ENCODE results near the gene PRR23A. TPM values are rescaled to one million over a fixed set of nuclear protein-coding genes. Genes with fewer than 3 reads are reported as not detected.

The PRR23A gene
- total and polyA plus RNA-seq, 2 donors (not counting 1 experiment from before 2014, with no cell fraction given): not detected

DNA sequence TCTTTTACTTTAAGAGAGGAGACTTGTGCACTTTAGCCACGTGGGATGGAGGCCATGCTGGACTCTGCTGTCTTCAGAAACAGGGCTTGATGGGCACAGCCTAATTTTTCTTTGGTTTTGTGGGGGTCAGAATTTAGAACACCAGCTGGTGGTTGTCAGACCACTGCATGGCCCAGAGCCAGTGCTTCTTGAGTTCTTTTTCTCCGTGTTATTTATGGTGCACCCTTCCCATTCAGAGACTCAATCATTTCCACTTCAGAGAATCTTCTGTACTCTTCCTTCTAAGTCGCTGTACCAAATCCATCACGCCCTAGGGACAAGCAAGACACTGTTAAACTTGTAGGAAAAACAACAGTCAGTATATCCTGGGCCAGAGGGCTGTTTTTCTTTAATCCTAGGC lies 20.1 kb downstream of the PRR23A start:
- Histone ChIP-seq H3K36me3 (ENCODE audit: control insufficient read depth, insufficient read depth, low read length) (no peaks in the 10 kb centered on the region), H3K4me1 (ENCODE audit: control insufficient read depth, extremely low read depth, insufficient read depth, low read length) (no peaks in the 10 kb centered on the region), H3K9ac (ENCODE audit: insufficient read depth, low read length) (no peak overlapping the region), H3K9me3 (ENCODE audit: control insufficient read depth, insufficient read depth, low read depth, low read length) (no peaks in the 10 kb centered on the region), H3K4me2 (ENCODE audit: extremely low read depth, insufficient read depth, low read length) (no peak overlapping the region), H2AFZ (ENCODE audit: low read length) (no peak overlapping the region), H4K20me1 (ENCODE audit: control insufficient read depth, extremely low read depth, insufficient read depth, low read length) (no peaks in the 10 kb centered on the region), H3K79me2 (ENCODE audit: control insufficient read depth, insufficient read depth, low read length) (no peaks in the 10 kb centered on the region), H3K27ac (ENCODE audit: insufficient read depth, low read length) (no peak overlapping the region), H3K4me3 (replicated peaks in 1 of 4; ENCODE audit: control extremely low read depth in 1 of 4, insufficient read depth in 1 of 4, low read depth in 3 of 4, low read length in 4 of 4) (no peak overlapping the region), H3K27me3 (ENCODE audit: control insufficient read depth, insufficient read depth, low read length) (peaks cover 6% of the 10 kb centered on the region)
- no peak for DNase-seq (ENCODE audit: low read depth in 2 of 2)
- no peak for TF ChIP-seq EZH2 (IDR thresholded peaks at IDR 0.05; ENCODE audit: low read length, missing control alignments)
- TF ChIP-seq, protein P1, sequence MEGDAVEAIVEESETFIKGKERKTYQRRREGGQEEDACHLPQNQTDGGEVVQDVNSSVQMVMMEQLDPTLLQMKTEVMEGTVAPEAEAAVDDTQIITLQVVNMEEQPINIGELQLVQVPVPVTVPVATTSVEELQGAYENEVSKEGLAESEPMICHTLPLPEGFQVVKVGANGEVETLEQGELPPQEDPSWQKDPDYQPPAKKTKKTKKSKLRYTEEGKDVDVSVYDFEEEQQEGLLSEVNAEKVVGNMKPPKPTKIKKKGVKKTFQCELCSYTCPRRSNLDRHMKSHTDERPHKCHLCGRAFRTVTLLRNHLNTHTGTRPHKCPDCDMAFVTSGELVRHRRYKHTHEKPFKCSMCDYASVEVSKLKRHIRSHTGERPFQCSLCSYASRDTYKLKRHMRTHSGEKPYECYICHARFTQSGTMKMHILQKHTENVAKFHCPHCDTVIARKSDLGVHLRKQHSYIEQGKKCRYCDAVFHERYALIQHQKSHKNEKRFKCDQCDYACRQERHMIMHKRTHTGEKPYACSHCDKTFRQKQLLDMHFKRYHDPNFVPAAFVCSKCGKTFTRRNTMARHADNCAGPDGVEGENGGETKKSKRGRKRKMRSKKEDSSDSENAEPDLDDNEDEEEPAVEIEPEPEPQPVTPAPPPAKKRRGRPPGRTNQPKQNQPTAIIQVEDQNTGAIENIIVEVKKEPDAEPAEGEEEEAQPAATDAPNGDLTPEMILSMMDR (conservative IDR thresholded peaks at IDR 0.05 in 1 of 2, IDR thresholded peaks at IDR 0.05 in 1 of 2; ENCODE audit: low read depth in 1 of 2, low read length in 2 of 2): no peak

DNA sequence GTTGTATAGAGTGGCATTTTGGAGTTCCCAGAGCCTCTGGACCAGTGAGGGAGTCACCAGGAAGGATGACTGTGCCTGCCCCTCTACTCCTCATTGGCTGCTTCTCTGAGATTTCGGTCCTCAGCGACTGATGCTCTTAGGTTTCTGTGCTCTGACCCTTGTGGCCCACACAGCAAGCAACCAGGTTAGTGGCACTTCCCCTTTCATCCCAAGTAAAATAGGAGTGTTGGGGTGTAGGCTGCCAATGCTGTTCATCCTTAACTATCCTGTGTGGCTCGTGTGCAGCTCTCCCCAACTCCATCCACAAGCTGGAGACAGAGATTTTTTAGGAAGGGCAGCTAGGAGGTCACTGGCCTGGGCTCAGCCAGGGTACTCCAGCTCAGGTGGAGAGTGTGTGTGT lies 21.3 kb downstream of the PRR23A start:
- no peaks in the 10 kb centered on the region for H3K9me3 ChIP-seq (ENCODE audit: control insufficient read depth, insufficient read depth, low read depth, low read length)
- H3K4me2 ChIP-seq (ENCODE audit: extremely low read depth, insufficient read depth, low read length): no peak overlapping the region
- H3K27me3 ChIP-seq (ENCODE audit: control insufficient read depth, insufficient read depth, low read length): peaks cover 6% of the 10 kb centered on the region
- no peak overlapping the region for H3K9ac ChIP-seq (ENCODE audit: insufficient read depth, low read length)
- H4K20me1 ChIP-seq (ENCODE audit: control insufficient read depth, extremely low read depth, insufficient read depth, low read length): no peaks in the 10 kb centered on the region
- no peak for TF ChIP-seq EZH2 (IDR thresholded peaks at IDR 0.05; ENCODE audit: low read length, missing control alignments)
- TF ChIP-seq, protein P1 (conservative IDR thresholded peaks at IDR 0.05 in 1 of 2, IDR thresholded peaks at IDR 0.05 in 1 of 2; ENCODE audit: low read depth in 1 of 2, low read length in 2 of 2): no peak
- no peak overlapping the region for H3K4me3 ChIP-seq (replicated peaks in 1 of 4; ENCODE audit: control extremely low read depth in 1 of 4, insufficient read depth in 1 of 4, low read depth in 3 of 4, low read length in 4 of 4)
- no peak overlapping the region for H3K27ac ChIP-seq (ENCODE audit: insufficient read depth, low read length)
- H2AFZ ChIP-seq (ENCODE audit: low read length): no peak overlapping the region
- no peaks in the 10 kb centered on the region for H3K4me1 ChIP-seq (ENCODE audit: control insufficient read depth, extremely low read depth, insufficient read depth, low read length)
- no peaks in the 10 kb centered on the region for H3K79me2 ChIP-seq (ENCODE audit: control insufficient read depth, insufficient read depth, low read length)
- DNase-seq (ENCODE audit: low read depth in 2 of 2): no peak
- H3K36me3 ChIP-seq (ENCODE audit: control insufficient read depth, insufficient read depth, low read length): no peaks in the 10 kb centered on the region

DNA sequence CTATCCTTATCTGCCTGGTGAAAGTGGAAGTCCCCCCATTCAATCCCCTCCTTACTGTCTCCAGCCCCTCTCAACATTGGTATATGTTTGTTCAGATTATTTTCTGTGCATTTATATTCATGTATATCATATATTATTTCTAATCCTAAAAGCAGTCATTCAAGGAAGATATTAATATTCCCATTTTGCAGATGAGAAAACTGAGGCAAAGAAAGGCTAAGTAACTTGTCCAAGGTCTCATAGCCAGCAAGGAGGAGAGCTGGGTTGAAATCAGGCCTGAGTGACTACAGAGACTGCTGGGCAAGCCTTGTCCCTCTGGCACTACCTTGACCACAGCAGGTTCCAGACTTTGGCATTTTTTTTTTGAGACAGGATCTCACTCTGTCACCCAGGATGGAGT lies 30.0 kb downstream of the PRR23A start:
- Histone ChIP-seq H3K4me2 (ENCODE audit: extremely low read depth, insufficient read depth, low read length) (no peak overlapping the region), H3K79me2 (ENCODE audit: control insufficient read depth, insufficient read depth, low read length) (no peaks in the 10 kb centered on the region), H4K20me1 (ENCODE audit: control insufficient read depth, extremely low read depth, insufficient read depth, low read length) (no peaks in the 10 kb centered on the region), H3K4me1 (ENCODE audit: control insufficient read depth, extremely low read depth, insufficient read depth, low read length) (no peaks in the 10 kb centered on the region), H2AFZ (ENCODE audit: low read length) (no peak overlapping the region), H3K4me3 (replicated peaks in 1 of 4; ENCODE audit: control extremely low read depth in 1 of 4, insufficient read depth in 1 of 4, low read depth in 3 of 4, low read length in 4 of 4) (no peak overlapping the region), H3K9me3 (ENCODE audit: control insufficient read depth, insufficient read depth, low read depth, low read length) (no peaks in the 10 kb centered on the region), H3K9ac (ENCODE audit: insufficient read depth, low read length) (no peak overlapping the region), H3K27ac (ENCODE audit: insufficient read depth, low read length) (no peak overlapping the region), H3K36me3 (ENCODE audit: control insufficient read depth, insufficient read depth, low read length) (no peaks in the 10 kb centered on the region), H3K27me3 (ENCODE audit: control insufficient read depth, insufficient read depth, low read length) (peaks cover under 1% of the 10 kb centered on the region)
- TF ChIP-seq, protein P1 (conservative IDR thresholded peaks at IDR 0.05 in 1 of 2, IDR thresholded peaks at IDR 0.05 in 1 of 2; ENCODE audit: low read depth in 1 of 2, low read length in 2 of 2): no peak
- no peak for TF ChIP-seq EZH2 (IDR thresholded peaks at IDR 0.05; ENCODE audit: low read length, missing control alignments)
- DNase-seq (ENCODE audit: low read depth in 2 of 2): no peak
